GM18498 (cell line): ENCODE measurements around the gene GRIK2.

Source experiments
- ATAC-seq: cut with Tn5 transposase; IDR thresholded peaks from one replicate; pipeline ENCODE4 v1.9.1; 2021; ENCODE audit warnings: mild to moderate bottlenecking, moderate library complexity; ENCODE audit not compliant: unreplicated experiment

The GRIK2 gene

DNA sequence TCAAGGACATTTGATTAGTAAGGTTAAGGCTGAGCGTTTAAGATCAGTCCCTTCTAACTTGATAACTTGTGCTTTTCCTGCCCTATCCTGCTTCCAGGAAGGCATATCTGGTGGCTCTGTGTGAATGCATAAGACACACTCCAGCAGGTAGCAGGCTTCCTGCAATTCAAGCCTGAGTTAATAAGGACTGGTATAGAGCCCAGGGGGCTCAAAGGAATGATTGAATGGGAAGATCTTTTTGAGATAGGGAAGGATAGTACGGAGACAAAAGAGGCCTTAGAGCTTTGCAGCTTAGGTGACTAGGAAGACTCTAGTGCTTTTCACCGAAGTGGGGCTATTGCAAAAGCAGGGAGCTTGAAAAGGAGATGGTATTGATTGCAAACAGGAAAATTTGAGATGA lies 307.1 kb downstream of the GRIK2 start:
- no peak for ATAC-seq

DNA sequence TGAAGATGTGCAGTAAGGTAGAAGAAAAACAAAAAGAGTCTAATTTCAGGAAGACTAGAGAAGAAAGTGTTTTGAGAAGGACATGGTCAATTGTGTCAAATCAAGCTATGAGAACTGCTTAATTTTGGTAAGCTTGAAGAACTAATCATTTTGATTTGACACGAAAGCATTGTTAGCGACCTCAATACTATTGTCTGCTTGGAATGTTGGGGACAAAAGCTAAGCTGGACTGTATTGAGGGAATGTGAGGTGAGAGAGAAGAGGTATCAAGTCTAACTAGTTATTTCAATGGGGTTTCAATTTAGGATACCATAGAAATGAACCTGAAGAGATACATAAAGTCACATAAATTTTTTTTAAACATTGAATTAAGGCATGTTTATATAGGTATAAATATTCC lies 309.8 kb downstream of the GRIK2 start:
- no peak for ATAC-seq

DNA sequence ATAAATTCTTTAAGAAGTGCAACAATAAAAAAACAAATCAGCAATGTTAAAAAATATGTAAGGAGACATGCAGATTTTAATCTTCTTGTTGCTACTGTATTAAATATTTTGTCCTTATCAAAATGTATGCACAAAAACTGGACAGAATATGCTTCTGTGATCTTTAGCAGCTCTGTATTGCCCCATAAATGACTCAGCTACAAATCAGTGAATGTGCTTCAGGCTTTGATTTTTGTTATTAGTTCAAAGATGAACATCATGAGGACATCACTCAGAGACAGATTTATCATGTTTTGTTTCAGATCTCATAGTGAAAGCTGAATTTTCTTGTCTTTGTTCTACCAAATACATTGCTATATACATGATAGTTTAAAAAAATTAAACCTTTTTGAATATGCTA lies 312.4 kb downstream of the GRIK2 start:
- ATAC-seq = no peak

DNA sequence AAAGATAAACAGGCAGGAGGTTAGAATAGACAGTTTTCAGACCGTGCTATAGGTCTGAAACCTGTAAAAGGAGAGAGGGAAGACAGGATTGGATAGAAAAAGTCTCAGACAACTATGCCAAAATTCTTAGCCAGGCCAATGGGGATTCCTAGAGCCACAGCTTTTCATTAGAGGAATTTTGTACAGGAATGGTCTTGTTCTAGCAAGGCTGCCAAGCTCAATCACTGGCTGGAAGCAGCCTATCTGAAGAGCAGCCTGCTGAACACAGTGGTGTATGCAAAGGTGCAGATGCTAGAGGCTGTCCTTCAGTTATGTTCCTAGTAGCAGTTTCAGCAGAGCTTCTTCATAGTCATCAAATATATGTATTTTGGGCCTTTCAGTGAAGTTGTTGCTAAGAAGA lies 313.1 kb downstream of the GRIK2 start:
- no peak for ATAC-seq

- peak; percentile 71 for ATAC-seq
Observed at GRCh38 chr6:101711518-101711917, 318.0 kb downstream of the GRIK2 start.

DNA sequence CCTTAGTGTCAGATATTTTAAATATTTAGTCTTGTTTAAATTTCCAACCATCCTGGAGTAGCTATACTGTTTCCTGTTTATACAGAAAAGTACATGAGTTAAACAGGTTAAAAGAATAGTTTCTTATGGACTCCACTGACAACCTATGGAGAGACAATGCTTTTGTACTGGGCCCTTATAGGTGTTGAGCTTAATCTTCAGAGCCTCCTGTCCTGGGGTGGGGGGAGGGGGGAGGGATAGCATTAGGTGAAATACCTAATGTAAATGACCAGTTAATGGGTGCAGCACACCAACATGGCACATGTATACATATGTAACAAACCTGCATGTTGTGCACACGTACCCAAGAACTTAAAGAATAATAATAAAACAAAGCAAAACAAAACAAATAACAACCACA lies 322.9 kb downstream of the GRIK2 start:
- ATAC-seq = no peak

GRCh38 chr6:101716810-101717209 lies 323.3 kb downstream of the GRIK2 start:
- no peak for ATAC-seq

DNA sequence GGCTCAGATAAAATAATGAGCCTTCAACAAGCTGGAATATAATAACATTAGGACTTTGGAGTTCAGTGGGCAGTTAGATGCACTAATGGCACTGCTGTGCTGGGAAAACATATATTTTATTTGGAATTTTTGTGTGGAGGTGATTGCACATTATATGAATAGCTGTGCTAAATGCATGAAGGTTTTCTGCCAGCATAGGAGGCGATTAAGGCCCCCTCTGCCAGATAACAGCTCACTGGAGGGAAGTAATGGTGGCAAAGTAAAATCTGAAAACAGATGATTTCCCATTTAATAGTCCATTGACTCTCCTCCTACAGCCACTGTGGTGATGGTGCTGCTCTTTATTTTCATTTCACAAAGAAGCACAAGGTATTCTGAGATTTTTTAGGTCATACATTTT lies 326.0 kb downstream of the GRIK2 start:
- ATAC-seq = no peak

- no peak for ATAC-seq
Observed at GRCh38 chr6:101722471-101722870, 329.0 kb downstream of the GRIK2 start.

DNA sequence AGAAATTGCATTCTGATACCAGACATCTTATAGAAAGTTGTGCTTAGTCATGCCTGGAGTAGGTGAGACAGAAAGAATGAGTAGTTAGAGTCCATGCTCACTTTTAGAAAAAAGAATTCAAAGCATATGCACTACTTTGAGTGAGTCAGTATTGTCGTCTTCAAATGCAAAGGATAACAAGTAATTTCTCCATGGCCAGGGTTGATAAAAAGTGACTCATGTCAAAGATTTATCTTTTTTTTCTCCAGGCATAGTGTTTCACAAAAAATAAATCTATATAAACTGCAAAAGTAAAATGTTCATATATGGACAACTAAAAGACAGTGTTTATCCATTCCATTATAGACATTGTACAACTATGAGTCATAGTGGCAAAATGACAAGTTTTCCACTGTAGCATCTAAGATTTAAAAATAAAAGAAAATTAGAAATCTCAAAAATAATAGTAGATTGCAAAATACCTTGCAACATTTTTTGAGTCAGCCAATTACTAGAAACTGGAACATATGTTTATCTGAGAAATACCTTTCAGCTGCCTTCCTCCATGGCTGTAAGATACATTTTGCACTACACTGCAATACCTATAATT lies 329.6 kb downstream of the GRIK2 start:
- no peak for ATAC-seq

DNA sequence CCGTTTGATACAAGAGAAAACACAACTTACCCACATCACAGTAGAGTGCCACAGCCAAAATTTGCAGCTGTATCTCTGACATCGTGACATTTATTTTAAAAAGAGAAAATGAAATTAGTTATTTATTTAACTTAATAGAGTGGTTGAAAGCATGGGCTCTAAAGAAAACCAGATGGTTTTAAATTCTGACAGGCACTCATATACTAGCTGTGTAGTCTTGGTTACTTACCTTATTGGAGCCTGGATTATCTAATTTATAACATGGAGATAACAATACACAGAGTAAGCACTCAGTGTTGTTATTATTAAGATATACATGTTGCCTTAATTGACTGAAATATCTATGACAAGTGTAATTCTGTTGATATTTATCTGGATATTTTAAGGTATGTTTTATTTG lies 334.9 kb downstream of the GRIK2 start:
- no peak for ATAC-seq

- no peak for ATAC-seq
Observed at GRCh38 chr6:101728956-101729355, 335.4 kb downstream of the GRIK2 start.

DNA sequence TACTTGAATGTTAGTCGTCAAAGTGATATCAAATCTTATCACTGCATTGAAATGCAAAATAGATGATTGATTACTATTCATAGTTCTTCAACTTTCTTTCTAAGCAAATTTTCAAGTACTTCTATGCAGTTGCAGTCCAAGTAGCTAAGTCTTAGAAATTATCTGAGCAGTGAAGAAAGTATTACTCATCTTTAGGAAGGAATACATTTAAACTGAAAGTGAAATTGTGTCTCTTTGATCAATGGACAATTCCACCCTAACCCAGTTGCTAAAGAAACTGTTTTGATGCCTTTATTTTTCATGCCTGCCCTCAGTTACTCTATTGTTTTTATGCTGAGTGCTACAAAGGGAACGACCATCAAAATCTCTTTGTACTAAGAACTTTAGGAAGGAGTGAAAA lies 337.4 kb downstream of the GRIK2 start:
- no peak for ATAC-seq

- no peak for ATAC-seq
Observed at GRCh38 chr6:101733899-101734298, 340.4 kb downstream of the GRIK2 start.

DNA sequence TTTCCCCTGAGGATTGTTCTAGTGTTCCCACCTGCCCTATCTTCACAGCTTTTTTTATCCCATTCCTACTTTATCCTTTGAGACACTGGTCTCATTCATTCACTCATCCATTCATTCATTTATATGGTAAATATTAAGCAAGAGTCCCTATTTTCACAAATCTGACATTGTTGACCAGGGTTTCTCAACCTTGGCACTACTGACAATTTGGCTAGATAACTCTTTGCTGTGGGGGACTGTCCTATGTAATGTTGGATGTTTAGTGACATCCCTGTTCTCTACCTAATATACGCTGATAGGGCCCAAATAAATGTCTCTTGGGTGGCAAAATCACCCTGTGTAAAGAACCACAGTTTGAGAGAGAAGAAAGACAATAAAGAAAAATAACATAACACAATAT lies 345.0 kb downstream of the GRIK2 start:
- ATAC-seq = no peak

GRCh38 chr6:101740631-101741030 lies 347.1 kb downstream of the GRIK2 start:
- ATAC-seq = no peak

- ATAC-seq = no peak
Observed at GRCh38 chr6:101741474-101742171, 348.1 kb downstream of the GRIK2 start.

- ATAC-seq = no peak
Observed at GRCh38 chr6:101747160-101747559, 353.7 kb downstream of the GRIK2 start.

DNA sequence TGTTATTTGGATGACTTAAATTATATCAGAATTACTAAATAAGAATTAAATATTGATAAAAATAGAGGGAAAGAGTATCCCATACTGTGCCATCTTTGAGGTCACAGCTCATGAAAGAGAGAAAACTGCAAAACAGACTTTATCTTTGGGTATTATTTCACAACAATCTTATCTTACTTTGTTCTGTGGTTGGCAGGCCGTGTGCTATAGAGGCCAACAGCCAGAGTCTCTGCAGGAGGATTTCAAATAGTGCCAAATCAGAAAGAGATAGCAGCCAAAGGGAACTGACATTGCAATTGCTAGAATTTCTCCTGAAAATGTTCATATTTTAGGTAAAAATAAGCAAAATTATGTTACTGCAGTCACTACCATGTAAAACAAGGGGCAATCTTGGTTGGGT lies 354.2 kb downstream of the GRIK2 start:
- ATAC-seq = no peak

DNA sequence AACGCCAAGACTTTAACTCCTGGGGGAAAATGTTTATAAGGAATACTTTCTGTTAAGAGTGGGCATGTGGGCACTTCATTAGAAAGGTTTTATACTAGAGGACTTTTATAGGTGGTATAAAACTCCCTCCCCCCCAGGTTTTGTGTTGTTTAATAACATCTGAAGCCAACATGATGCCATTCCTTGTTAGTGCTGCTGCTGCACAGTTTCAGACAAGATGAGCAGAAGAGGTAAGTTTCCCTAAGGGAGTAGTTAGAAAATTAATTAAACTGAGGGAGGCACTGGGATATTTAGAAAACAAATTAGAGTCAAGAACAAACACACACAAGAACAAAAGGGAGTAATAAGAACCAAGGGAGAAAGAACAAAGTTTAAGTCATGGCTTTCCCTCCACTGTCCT lies 362.4 kb downstream of the GRIK2 start:
- no peak for ATAC-seq

GRCh38 chr6:101758368-101758767 lies 364.9 kb downstream of the GRIK2 start:
- ATAC-seq = no peak

GRCh38 chr6:101760843-101761621 lies 367.5 kb downstream of the GRIK2 start:
- ATAC-seq = no peak
